ENCODE data around the gene C1QL2. TPM values are rescaled to one million over a fixed set of nuclear protein-coding genes. Genes with fewer than 3 reads are reported as not detected.
A peak's percentile ranks its signal among the peaks of the same experiment; 100 is the strongest.

C1QL2 gene
- total RNA-seq = not detected

- no peak for TF ChIP-seq CTCF (IDR thresholded peaks at IDR 0.05)
- Histone ChIP-seq H3K27me3 (peaks cover 6 to 38% of the 10 kb centered on the region in 2 donors), H3K27ac (no peak within 1 kb of the TSS), H3K4me1 (peaks cover 0 to 23% of the 10 kb centered on the region in 2 donors), H3K36me3 (no peaks in the 10 kb centered on the region), H3K4me3 (peak within 1 kb of the TSS in 1 of 2 donors; percentile 33), H3K9me3 (no peaks in the 10 kb centered on the region)
- DNase-seq (ENCODE audit: low spot score) = no peak
Observed at GRCh38 chr2:119158563-119159347, at the start of gene C1QL2. TSS of gene C1QL2 (minus strand) at chr2:119158751. CDS start at chr2:119158269, 482 bp downstream.

- H3K4me1 ChIP-seq = no peaks in the 10 kb centered on the region
- H3K27me3 ChIP-seq = no peaks in the 10 kb centered on the region
- H3K9me3 ChIP-seq = no peaks in the 10 kb centered on the region
- H3K27ac ChIP-seq = no peak overlapping the region
- no peak for DNase-seq (ENCODE audit: low spot score)
- no peaks in the 10 kb centered on the region for H3K36me3 ChIP-seq
- no peak for TF ChIP-seq CTCF (IDR thresholded peaks at IDR 0.05)
- H3K4me3 ChIP-seq = no peak overlapping the region
Observed at GRCh38 chr2:119207447-119207846, 48.9 kb upstream of the C1QL2 start.

GRCh38 chr2:119206201-119206600 is 47.6 kb upstream of the C1QL2 start:
- H3K36me3 ChIP-seq = no peaks in the 10 kb centered on the region
- H3K4me1 ChIP-seq = no peaks in the 10 kb centered on the region
- H3K9me3 ChIP-seq = no peaks in the 10 kb centered on the region
- no peaks in the 10 kb centered on the region for H3K27me3 ChIP-seq
- no peak overlapping the region for H3K27ac ChIP-seq
- no peak for DNase-seq (ENCODE audit: low spot score)
- no peak for TF ChIP-seq CTCF (IDR thresholded peaks at IDR 0.05)
- no peak overlapping the region for H3K4me3 ChIP-seq

- Histone ChIP-seq H3K36me3 (no peaks in the 10 kb centered on the region), H3K4me1 (no peaks in the 10 kb centered on the region), H3K27ac (no peak overlapping the region), H3K4me3 (no peak overlapping the region), H3K9me3 (no peaks in the 10 kb centered on the region), H3K27me3 (no peaks in the 10 kb centered on the region)
- TF ChIP-seq CTCF (IDR thresholded peaks at IDR 0.05) = no peak
- DNase-seq (ENCODE audit: low spot score) = no peak
Observed at GRCh38 chr2:119205001-119205706, 46.6 kb upstream of the C1QL2 start.

- H3K27me3 ChIP-seq = no peaks in the 10 kb centered on the region
- no peaks in the 10 kb centered on the region for H3K4me1 ChIP-seq
- no peak overlapping the region for H3K27ac ChIP-seq
- no peaks in the 10 kb centered on the region for H3K9me3 ChIP-seq
- no peak for DNase-seq (ENCODE audit: low spot score)
- no peaks in the 10 kb centered on the region for H3K36me3 ChIP-seq
- no peak overlapping the region for H3K4me3 ChIP-seq
- TF ChIP-seq CTCF (IDR thresholded peaks at IDR 0.05) = no peak
Observed at GRCh38 chr2:119204525-119204924, 46.0 kb upstream of the C1QL2 start.
